PC-3 (cell line): Measurements from ENCODE around the gene GP2. TPM values are rescaled to one million over a fixed set of nuclear protein-coding genes. Genes with fewer than 3 reads are reported as not detected.

Source experiments
- ATAC-seq: fragments of 200-7000 bp; cut with Tn5 transposase; 2 replicates; pipeline ENCODE4 v1.9.1; 2020; ENCODE audit warnings: mild to moderate bottlenecking, moderate library complexity
- BruUV-seq: library from RNA; stranded (reverse); fragments of 400-500 nt; replicated peaks from 2 replicates; lab custom pipeline; 2021; lab: Mats Ljungman, UMichigan
- CTCF ChIA-PET: fragments of 300-600 bp; sonication (Branson Sonifier 250); formaldehyde crosslinking; loops from one replicate; lab custom pipeline; 2022; ENCODE audit warnings: antibody characterized with exemption; lab: Charles Lee
- POLR2A ChIA-PET: fragments of 300-600 bp; sonication (Branson Sonifier 250); formaldehyde crosslinking; loops from one replicate; lab custom pipeline; 2022; ENCODE audit warnings: antibody characterized with exemption; ENCODE audit not compliant: unreplicated experiment; lab: Charles Lee
- DNase-seq: peaks from one replicate; pipeline ENCODE4 v3.0.0-alpha.2; 2015
- H2AFZ ChIP-seq: fragments of 300-600 bp; sonication (generic); 2 replicates; pipeline ENCODE4 v1.6.0; 2016; ENCODE audit warnings: antibody characterized with exemption, low read length
- H3F3A ChIP-seq: fragments of 300-600 bp; sonication (generic); one replicate; pipeline ENCODE4 v1.6.0; 2017; ENCODE audit warnings: antibody characterized with exemption, low read length, control low read depth, mild to moderate bottlenecking; ENCODE audit not compliant: unreplicated experiment
- H3K27ac ChIP-seq: fragments of 300-600 bp; sonication (generic); 2 replicates; pipeline ENCODE4 v1.5.1; 2016; ENCODE audit warnings: mild to moderate bottlenecking, low read length
- H3K27me3 ChIP-seq: fragments of 300-600 bp; sonication (generic); 2 replicates; pipeline ENCODE4 v1.6.1; 2016; ENCODE audit warnings: low read length, mixed read lengths
- H3K36me3 ChIP-seq: fragments of 300-600 bp; sonication (generic); 2 replicates; pipeline ENCODE4 v1.6.1; 2016; ENCODE audit warnings: low read depth, mixed run types, low read length, mixed read lengths
- H3K4me1 ChIP-seq: fragments of 300-600 bp; sonication (generic); 2 replicates; pipeline ENCODE4 v1.5.1; 2016; ENCODE audit warnings: low read length; ENCODE audit not compliant: insufficient read depth
- H3K4me2 ChIP-seq: fragments of 300-600 bp; sonication (generic); 2 replicates; pipeline ENCODE4 v1.6.0; 2016; ENCODE audit warnings: low read length
- H3K4me3 ChIP-seq: fragments of 300-600 bp; sonication (generic); 2 replicates; pipeline ENCODE4 v1.5.1; 2016; ENCODE audit warnings: mild to moderate bottlenecking, low read length, mixed read lengths
- H3K79me2 ChIP-seq: fragments of 300-600 bp; sonication (generic); 2 replicates; pipeline ENCODE4 v1.6.1; 2017; ENCODE audit warnings: low read length, mixed read lengths
- H3K9ac ChIP-seq: fragments of 300-600 bp; sonication (generic); 2 replicates; pipeline ENCODE4 v1.6.0; 2016; ENCODE audit warnings: mild to moderate bottlenecking, low read length
- H3K9me2 ChIP-seq: fragments of 300-600 bp; sonication (generic); replicated peaks from 2 replicates; pipeline ENCODE4 v1.6.1; 2016; ENCODE audit warnings: mixed run types, low read length, mixed read lengths
- H3K9me3 ChIP-seq: fragments of 300-600 bp; sonication (generic); 2 replicates; pipeline ENCODE4 v1.6.1; 2016; ENCODE audit warnings: low read length, mixed read lengths
- H4K20me1 ChIP-seq: fragments of 300-600 bp; sonication (generic); 2 replicates; pipeline ENCODE4 v1.6.1; 2016; ENCODE audit warnings: low read length, mixed read lengths
- CTCF ChIP-seq: fragments of 300-600 bp; sonication (generic); conservative IDR thresholded peaks from 2 replicates; pipeline ENCODE4 v1.5.1; 2017; ENCODE audit warnings: antibody characterized with exemption, low read depth, mild to moderate bottlenecking, low read length
- EZH2 ChIP-seq: fragments of 300-600 bp; sonication (generic); IDR thresholded peaks from one replicate; pipeline ENCODE4 v1.6.1; 2017; ENCODE audit warnings: antibody characterized with exemption, mild to moderate bottlenecking, low read length; ENCODE audit not compliant: unreplicated experiment
- EZH2phosphoT487 ChIP-seq: fragments of 300-600 bp; sonication (generic); IDR thresholded peaks from 2 replicates; pipeline ENCODE4 v1.6.1; 2018; ENCODE audit warnings: mild to moderate bottlenecking, antibody characterized with exemption, low read length, borderline replicate concordance
- intact Hi-C: fragments of 100-400 bp; cut with micrococcal nuclease; formaldehyde crosslinking; loops from 2 replicates; pipeline ENCODE4 v1.9.0; 2023
- total RNA-seq: library from RNA; depleted of rRNA; stranded (reverse); fragments of >200 nt; gene quantifications from 2 replicates; pipeline ENCODE4 v1.2.3, GENCODE V29; 2014

Gene GP2
- total RNA-seq, 1 experiment from 2014 or later = not detected

GRCh38 chr16:20302389-20302788 is 24.9 kb downstream of the GP2 start:
- Histone ChIP-seq H3K9me3 (no peaks in the 10 kb centered on the region), H3K4me1 (no peaks in the 10 kb centered on the region), H3K9me2 (no peaks in the 10 kb centered on the region), H3K9ac (no peak overlapping the region), H4K20me1 (no peaks in the 10 kb centered on the region), H3F3A (no peaks in the 10 kb centered on the region), H2AFZ (no peak overlapping the region), H3K36me3 (no peaks in the 10 kb centered on the region), H3K27me3 (no peaks in the 10 kb centered on the region), H3K4me3 (no peak overlapping the region), H3K27ac (no peak overlapping the region), H3K4me2 (no peak overlapping the region), H3K79me2 (no peaks in the 10 kb centered on the region)
- ChIA-PET POLR2A (no interaction called here), CTCF (no interaction called here)
- intact Hi-C loops = no loop called here
- ATAC-seq (no peak), DNase-seq (no peak)
- TF ChIP-seq CTCF = no peak
- no peak for TF ChIP-seq EZH2phosphoT487
- TF ChIP-seq EZH2 = no peak
- no TSS peak for BruUV-seq

GRCh38 chr16:20301840-20302239 is 25.5 kb downstream of the GP2 start:
- ChIA-PET CTCF (interaction anchor here (3.0 kb wide), 1 partner anchor 395 kb away, joined by 37 read pairs; no protein-coding TSS in a partner anchor), POLR2A (no interaction called here)
- no peak overlapping the region for H2AFZ ChIP-seq
- H3K79me2 ChIP-seq = no peaks in the 10 kb centered on the region
- H3K4me3 ChIP-seq = no peak overlapping the region
- TF ChIP-seq EZH2 = no peak
- no peak for TF ChIP-seq EZH2phosphoT487
- no peak for TF ChIP-seq CTCF
- no TSS peak for BruUV-seq
- H3K9me3 ChIP-seq = no peaks in the 10 kb centered on the region
- intact Hi-C loops = no loop called here
- ATAC-seq (no peak), DNase-seq (peak; percentile 4)
- no peaks in the 10 kb centered on the region for H4K20me1 ChIP-seq
- no peaks in the 10 kb centered on the region for H3F3A ChIP-seq
- no peak overlapping the region for H3K27ac ChIP-seq
- no peak overlapping the region for H3K4me2 ChIP-seq
- H3K9ac ChIP-seq = no peak overlapping the region
- H3K9me2 ChIP-seq = no peaks in the 10 kb centered on the region
- no peaks in the 10 kb centered on the region for H3K27me3 ChIP-seq
- H3K36me3 ChIP-seq = no peaks in the 10 kb centered on the region
- no peaks in the 10 kb centered on the region for H3K4me1 ChIP-seq

GRCh38 chr16:20300312-20301097 is 26.8 kb downstream of the GP2 start:
- H3K9ac ChIP-seq = no peak overlapping the region
- DNase-seq (peak; percentile 59), ATAC-seq (peak; percentile 85)
- no peak overlapping the region for H3K4me3 ChIP-seq
- ChIA-PET POLR2A (no interaction called here), CTCF (interaction anchor here (0.6 to 3.0 kb wide), 4 partner anchors 85 to 393 kb away, joined by 3 to 37 read pairs (median 4); no protein-coding TSS in a partner anchor)
- H3K9me2 ChIP-seq = no peaks in the 10 kb centered on the region
- H3K27ac ChIP-seq = no peak overlapping the region
- no peaks in the 10 kb centered on the region for H3K9me3 ChIP-seq
- H3K36me3 ChIP-seq = no peaks in the 10 kb centered on the region
- H3K4me2 ChIP-seq = no peak overlapping the region
- intact Hi-C loops = loop anchor here (1.0 kb wide), 1 partner anchor 393 kb away; no protein-coding TSS in a partner anchor
- no TSS peak for BruUV-seq
- TF ChIP-seq EZH2 (no peak), EZH2phosphoT487 (no peak), CTCF (peak; percentile 81)
- no peak overlapping the region for H2AFZ ChIP-seq
- H3K79me2 ChIP-seq = no peaks in the 10 kb centered on the region
- H3F3A ChIP-seq = no peaks in the 10 kb centered on the region
- H4K20me1 ChIP-seq = no peaks in the 10 kb centered on the region
- H3K4me1 ChIP-seq = no peaks in the 10 kb centered on the region
- H3K27me3 ChIP-seq = no peaks in the 10 kb centered on the region
